ENCODE measurements around the gene VAMP7. TPM values are rescaled to one million over a fixed set of nuclear protein-coding genes. Genes with fewer than 3 reads are reported as not detected.
"Not testable (repeated sequence)": the region's sequence is repeated elsewhere in the genome, so short reads cannot be mapped to it uniquely, and the experiment has no call there.

The VAMP7 gene
- total RNA-seq (2021; ENCODE audit: unreplicated experiment) (78.4 TPM), Bru-seq, nascent RNA (percentile 87 among the genes with signal in this experiment), BruChase-seq, experiment 1, labeled RNA remaining after a 2-hour chase (percentile 79 among the genes with signal in this experiment), BruChase-seq, experiment 2, labeled RNA remaining after a 6-hour chase (percentile 85 among the genes with signal in this experiment)
- polyA plus RNA-seq (2012; ENCODE audit: insufficient read length) = 41.4 TPM
- long read RNA-seq, transcript VAMP7-202 (8 exons, 2,646 nt) = major isoform, 190 of 252 reads
- long read RNA-seq, transcript VAMP7-206 (7 exons, 696 nt) = minor isoform, 9 of 252 reads
- long read RNA-seq, transcript VAMP7-201 (7 exons, 2,496 nt) = minor isoform, 12 of 252 reads
- long read RNA-seq, transcript VAMP7-205 (8 exons, 742 nt) = minor isoform, 7 of 252 reads
- long read RNA-seq, partial matches to known transcripts = 4 of 252 reads
- long read RNA-seq, other reads (novel, unspliced or antisense) = 30 of 252 reads

GRCh38 chrX:155881158-155881993 is at the start of gene VAMP7:
TSS of gene VAMP7 (plus strand) at chrX:155881345. CDS start at chrX:155889467, 8,122 bp downstream.
- H3K4me3 ChIP-seq (ENCODE audit: low read depth in 2 of 2, low read length in 2 of 2) = peak within 1 kb of the TSS; percentile 87 to 97
- BruUV-seq (replicated peaks) = no TSS peak
- CTCF ChIA-PET = no interaction called here
- intact Hi-C loops (cut with micrococcal nuclease; ENCODE audit: unreplicated experiment) (no loop called here), in situ Hi-C loops (cut with HindIII; ENCODE audit: low pct_unique_long_range_greater_than_20kb, low sequenced_read_pairs) (no loop called here)
- H3K27ac ChIP-seq (ENCODE audit: low read length) = peak within 1 kb of the TSS; percentile 89
- peak; percentile 100 for ATAC-seq
- H3K36me3 ChIP-seq (ENCODE audit: control insufficient read depth, insufficient read depth, low read length) = no peaks in the 10 kb centered on the region; the same call in 1 of the 2 replicates
- H3K4me1 ChIP-seq (ENCODE audit: control insufficient read depth, insufficient read depth, low read length) = peaks cover 10% of the 10 kb centered on the region
- no peaks in the 10 kb centered on the region; the same call in 1 of the 2 replicates for H3K27me3 ChIP-seq (ENCODE audit: control insufficient read depth, insufficient read depth, low read length)
- no peaks in the 10 kb centered on the region for H3K9me3 ChIP-seq (ENCODE audit: control insufficient read depth, insufficient read depth, low read depth, low read length)
- POLR2A ChIA-PET = no interaction called here
- TF ChIP-seq TCF7L2 (IDR thresholded peaks at IDR 0.05; ENCODE audit: low read depth, low read length) (no peak), REST (IDR thresholded peaks at IDR 0.05; ENCODE audit: insufficient read depth in 1 of 2, low read depth in 2 of 2, low read length in 1 of 2) (no peak), POLR2AphosphoS5 (IDR thresholded peaks at IDR 0.05; ENCODE audit: low read depth, low read length) (peak; percentile 88), CTCF (IDR thresholded peaks at IDR 0.05) (no peak), SIN3A (IDR thresholded peaks at IDR 0.05; ENCODE audit: borderline replicate concordance, insufficient read depth, low read depth, low read length) (peak; percentile 89)
- DNase-seq (ENCODE audit: low read depth, low spot score) = peak; percentile 88

- no peak for TF ChIP-seq REST (IDR thresholded peaks at IDR 0.05; ENCODE audit: insufficient read depth in 1 of 2, low read depth in 2 of 2, low read length in 1 of 2)
- no peak for TF ChIP-seq POLR2AphosphoS5 (IDR thresholded peaks at IDR 0.05; ENCODE audit: low read depth, low read length)
- TF ChIP-seq TCF7L2 (IDR thresholded peaks at IDR 0.05; ENCODE audit: low read depth, low read length) = no peak
- no peak for TF ChIP-seq CTCF (IDR thresholded peaks at IDR 0.05)
- TF ChIP-seq SIN3A (IDR thresholded peaks at IDR 0.05; ENCODE audit: borderline replicate concordance, insufficient read depth, low read depth, low read length) = no peak
- BruUV-seq (replicated peaks) = no TSS peak
- no peak for DNase-seq (ENCODE audit: low read depth, low spot score)
Measured at GRCh38 chrX:155841232-155841631, 39.9 kb upstream of the VAMP7 start.

GRCh38 chrX:155851786-155852185 is 29.4 kb upstream of the VAMP7 start:
- H3K4me3 ChIP-seq (ENCODE audit: low read depth in 2 of 2, low read length in 2 of 2); H3K27me3 ChIP-seq (ENCODE audit: control insufficient read depth, insufficient read depth, low read length); DNase-seq (ENCODE audit: low read depth, low spot score); H3K36me3 ChIP-seq (ENCODE audit: control insufficient read depth, insufficient read depth, low read length); H3K27ac ChIP-seq (ENCODE audit: low read length); intact Hi-C loops (cut with micrococcal nuclease; ENCODE audit: unreplicated experiment); H3K4me1 ChIP-seq (ENCODE audit: control insufficient read depth, insufficient read depth, low read length); BruUV-seq (replicated peaks); H3K9me3 ChIP-seq (ENCODE audit: control insufficient read depth, insufficient read depth, low read depth, low read length); ATAC-seq; POLR2A ChIA-PET; CTCF ChIA-PET; in situ Hi-C loops (cut with HindIII; ENCODE audit: low pct_unique_long_range_greater_than_20kb, low sequenced_read_pairs): not testable (repeated sequence)

More at GRCh38 chrX:155841232-155841631, 39.9 kb upstream of the VAMP7 start:
- ChIA-PET POLR2A (no interaction called here), CTCF (no interaction called here)
- 0 out of 2 replicates have a peak, but pooled peaks cover 4% of the 10 kb centered on the region for H3K27me3 ChIP-seq (ENCODE audit: control insufficient read depth, insufficient read depth, low read length)
- intact Hi-C loops (cut with micrococcal nuclease; ENCODE audit: unreplicated experiment) (no loop called here), in situ Hi-C loops (cut with HindIII; ENCODE audit: low pct_unique_long_range_greater_than_20kb, low sequenced_read_pairs) (no loop called here)
- no peak overlapping the region for H3K4me3 ChIP-seq (ENCODE audit: low read depth in 2 of 2, low read length in 2 of 2)
- no peaks in the 10 kb centered on the region for H3K9me3 ChIP-seq (ENCODE audit: control insufficient read depth, insufficient read depth, low read depth, low read length)
- no peak overlapping the region for H3K27ac ChIP-seq (ENCODE audit: low read length)
- ATAC-seq = no peak
- no peaks in the 10 kb centered on the region for H3K4me1 ChIP-seq (ENCODE audit: control insufficient read depth, insufficient read depth, low read length)
- H3K36me3 ChIP-seq (ENCODE audit: control insufficient read depth, insufficient read depth, low read length) = no peaks in the 10 kb centered on the region

Measured in Panc1 (cell line).